Neural cell (in vitro differentiated cells): ENCODE measurements around the gene CHURC1. TPM values are rescaled to one million over a fixed set of nuclear protein-coding genes. Genes with fewer than 3 reads are reported as not detected.
"Not testable (repeated sequence)": the region's sequence is repeated elsewhere in the genome, so short reads cannot be mapped to it uniquely, and the experiment has no call there.

Experiments
- H2AFZ ChIP-seq: fragments of 200-600, 300-800 bp; sonication (generic), shearing (Covaris generic); 2 replicates; pipeline ENCODE4 v1.6.0; 2014; ENCODE audit warnings: low read depth, mild to moderate bottlenecking, antibody characterized with exemption, low read length, moderate library complexity
- H3F3A ChIP-seq: fragments of 200-600 bp; shearing (Covaris generic); 2 replicates; pipeline ENCODE4 v1.6.1; 2016; ENCODE audit warnings: mild to moderate bottlenecking, moderate library complexity, mixed read lengths, antibody characterized with exemption, low read length; ENCODE audit not compliant: insufficient read depth, poor library complexity, severe bottlenecking
- H3K27ac ChIP-seq: fragments of 200-600, 300-800 bp; sonication (generic), shearing (Covaris generic); 2 replicates; pipeline ENCODE4 v1.5.1; 2014; ENCODE audit warnings: mild to moderate bottlenecking, low read length, moderate library complexity
- H3K27me3 ChIP-seq: fragments of 300-800, 200-600 bp; sonication (generic), shearing (Covaris generic); 2 replicates; pipeline ENCODE4 v1.6.0; 2014; ENCODE audit warnings: mild to moderate bottlenecking, low read depth, low read length, moderate library complexity; ENCODE audit not compliant: insufficient read depth
- H3K36me3 ChIP-seq: fragments of 300-800, 200-600 bp; sonication (generic), shearing (Covaris generic); 2 replicates; pipeline ENCODE4 v1.5.1; 2014; ENCODE audit warnings: mild to moderate bottlenecking, antibody characterized with exemption, low read length, moderate library complexity; ENCODE audit not compliant: insufficient read depth
- H3K4me2 ChIP-seq: fragments of 300-800, 200-600 bp; sonication (generic), shearing (Covaris generic); 2 replicates; pipeline ENCODE4 v1.6.0; 2014; ENCODE audit warnings: mild to moderate bottlenecking, low read length
- H3K4me3 ChIP-seq: fragments of 300-800, 200-600 bp; sonication (generic), shearing (Covaris generic); 2 replicates; pipeline ENCODE4 v1.5.1; 2014; ENCODE audit warnings: mild to moderate bottlenecking, low read length, moderate library complexity
- H3K79me2 ChIP-seq: fragments of 200-600 bp; shearing (Covaris generic); replicated peaks from 2 replicates; pipeline ENCODE4 v1.6.0; 2014; ENCODE audit warnings: mild to moderate bottlenecking, low read length, moderate library complexity; ENCODE audit not compliant: insufficient read depth
- H3K9ac ChIP-seq: fragments of 300-800, 200-600 bp; sonication (generic), shearing (Covaris generic); 2 replicates; pipeline ENCODE4 v1.6.1; 2016; ENCODE audit warnings: mild to moderate bottlenecking, low read length, mixed read lengths
- H3K9me2 ChIP-seq: fragments of 200-600 bp; shearing (Covaris generic); 2 replicates; pipeline ENCODE4 v1.6.1; 2016; ENCODE audit warnings: mild to moderate bottlenecking, low read length, mixed read lengths; ENCODE audit not compliant: insufficient read depth
- H3K9me3 ChIP-seq: fragments of 200-600, 300-800 bp; sonication (generic), shearing (Covaris generic); 2 replicates; pipeline ENCODE4 v1.6.1; 2016; ENCODE audit warnings: mild to moderate bottlenecking, mixed run types, low read length, moderate library complexity, mixed read lengths
- H4K20me1 ChIP-seq: fragments of 200-600 bp; shearing (Covaris generic); 2 replicates; pipeline ENCODE4 v1.6.1; 2016; ENCODE audit warnings: mild to moderate bottlenecking, mixed run types; ENCODE audit not compliant: insufficient read depth
- CTCF ChIP-seq: fragments of 450-650 bp; IDR thresholded peaks from 2 replicates; pipeline ENCODE4 v1.5.1; 2014; ENCODE audit warnings: antibody characterized with exemption, mild to moderate bottlenecking, moderate library complexity; ENCODE audit not compliant: poor library complexity, severe bottlenecking
- EP300 ChIP-seq: fragments of 450-650 bp; conservative IDR thresholded peaks from 2 replicates; pipeline ENCODE4 v1.6.1; 2014; ENCODE audit warnings: antibody characterized with exemption, mild to moderate bottlenecking, moderate library complexity; ENCODE audit not compliant: poor library complexity, severe bottlenecking
- EZH2 ChIP-seq: fragments of 200-600, 300-800 bp; shearing (Covaris generic), sonication (generic); IDR thresholded peaks from 2 replicates; pipeline ENCODE4 v1.6.1; 2014; ENCODE audit warnings: antibody characterized with exemption, low read length, borderline replicate concordance, mild to moderate bottlenecking; ENCODE audit not compliant: insufficient read depth, poor library complexity, severe bottlenecking
- MXI1 ChIP-seq: fragments of 450-650 bp; conservative IDR thresholded peaks from 2 replicates; pipeline ENCODE4 v1.6.1; 2014; ENCODE audit warnings: antibody characterized with exemption, mild to moderate bottlenecking; ENCODE audit not compliant: poor library complexity, severe bottlenecking
- POLR2AphosphoS5 ChIP-seq: IDR thresholded peaks from 2 replicates; pipeline ENCODE4 v1.6.1; 2012
- RAD21 ChIP-seq: fragments of 450-650 bp; conservative IDR thresholded peaks from 2 replicates; pipeline ENCODE4 v1.6.1; 2014; ENCODE audit warnings: antibody characterized with exemption, mild to moderate bottlenecking, moderate library complexity
- REST ChIP-seq: IDR thresholded peaks from 2 replicates; pipeline ENCODE4 v1.6.1; 2012; ENCODE audit warnings: borderline replicate concordance
- SMC3 ChIP-seq: fragments of 450-650 bp; conservative IDR thresholded peaks from 2 replicates; pipeline ENCODE4 v1.6.1; 2014; ENCODE audit warnings: antibody characterized with exemption, mild to moderate bottlenecking, moderate library complexity; ENCODE audit not compliant: poor library complexity
- TAF1 ChIP-seq: IDR thresholded peaks from 2 replicates; pipeline ENCODE4 v1.6.1; 2012; ENCODE audit warnings: low read depth
- polyA plus RNA-seq: library from polyadenylated mRNA; depleted of rRNA; stranded (reverse); fragments of >200 nt; gene quantifications from 2 replicates; pipeline ENCODE4 v1.2.3, GENCODE V29; 2014

Gene CHURC1
- polyA plus RNA-seq, 1 donor from 2014 or later, result 69.5 TPM

GRCh38 chr14:64910847-64911495, 3.3 kb upstream of the CHURC1 start:
- Histone ChIP-seq H3K4me2 (no peak overlapping the region), H3K9ac (no peak overlapping the region), H2AFZ (no peak overlapping the region), H4K20me1 (no peaks in the 10 kb centered on the region), H3K79me2 (peaks cover 17% of the 10 kb centered on the region), H3K27ac (no peak overlapping the region), H3K9me2 (no peaks in the 10 kb centered on the region), H3K27me3 (no peaks in the 10 kb centered on the region), H3K4me3 (no peak overlapping the region), H3K36me3 (no peaks in the 10 kb centered on the region), H3F3A (no peaks in the 10 kb centered on the region), H3K9me3 (no peaks in the 10 kb centered on the region)
- TF ChIP-seq RAD21 (no peak), MXI1 (no peak), TAF1 (no peak), EZH2 (no peak), SMC3 (no peak), REST (no peak), CTCF (peak; percentile 24)

- H3K4me2 ChIP-seq, result no peak overlapping the region
- no peak overlapping the region for H2AFZ ChIP-seq
- H3K36me3 ChIP-seq, result no peaks in the 10 kb centered on the region
- no peak overlapping the region for H3K4me3 ChIP-seq
- no peak overlapping the region for H3K9ac ChIP-seq
- TF ChIP-seq RAD21 (no peak), REST (no peak), MXI1 (no peak), CTCF (no peak), TAF1 (no peak), EZH2 (no peak), SMC3 (no peak), POLR2AphosphoS5 (no peak), EP300 (no peak)
- H3F3A ChIP-seq, result no peaks in the 10 kb centered on the region
- no peak overlapping the region for H3K27ac ChIP-seq
- H3K27me3 ChIP-seq, result no peaks in the 10 kb centered on the region
- no peaks in the 10 kb centered on the region for H3K9me2 ChIP-seq
- no peaks in the 10 kb centered on the region for H4K20me1 ChIP-seq
- no peaks in the 10 kb centered on the region for H3K9me3 ChIP-seq
- H3K79me2 ChIP-seq, result peaks cover 17% of the 10 kb centered on the region
These were observed 2.0 kb upstream of the CHURC1 start for GRCh38 chr14:64912261-64912660.

GRCh38 chr14:64913477-64913876, 778 bp upstream of the CHURC1 start:
- H4K20me1 ChIP-seq, H3K9me3 ChIP-seq, H2AFZ ChIP-seq, H3K27me3 ChIP-seq, H3F3A ChIP-seq, H3K9me2 ChIP-seq, H3K36me3 ChIP-seq: not testable (repeated sequence)
- Histone ChIP-seq H3K4me3 (peak overlapping the region; percentile 81), H3K79me2 (peaks cover 17% of the 10 kb centered on the region), H3K4me2 (peak overlapping the region; percentile 26), H3K27ac (peak overlapping the region; percentile 89), H3K9ac (peak overlapping the region; percentile 98)
